A549 (cell line): ENCODE measurements around the gene TEX11. TPM values are rescaled to one million over a fixed set of nuclear protein-coding genes. Genes with fewer than 3 reads are reported as not detected.
A peak's percentile ranks its signal among the peaks of the same experiment; 100 is the strongest.

Experiments used
- ATAC-seq, 2 experiments: fragments of 200-7000 bp in 1 of 2; fragments of >200 bp in 1 of 2; cut with Nextera tagmentation in 1 of 2; cut with Tn5 transposase in 1 of 2; 3 replicates each; pipeline versions ENCODE4 v1.8.0 to v1.9.1; 2018 to 2020; ENCODE audit warnings: mild to moderate bottlenecking in 1 of 2, moderate library complexity in 1 of 2
- CTCF ChIA-PET: fragments of 300-600 bp; sonication (Branson Sonifier 250); formaldehyde crosslinking; extraction: SDS; loops from one replicate; lab custom pipeline; 2021; ENCODE audit warnings: antibody characterized with exemption, inconsistent platforms; lab: Yijun Ruan, JAX
- POLR2A ChIA-PET: fragments of 350-600 bp; formaldehyde crosslinking; extraction: SDS; loops from one replicate; lab custom pipeline; 2021; ENCODE audit warnings: antibody characterized with exemption, inconsistent platforms; lab: Yijun Ruan, JAX
- DNase-seq, 2 experiments: peaks; one replicate each; pipeline versions ENCODE4 v3.0.0 to v3.0.0-alpha.2; 2011 to 2016; ENCODE audit warnings: low read depth in 1 of 2, low spot score in 1 of 2
- FAIRE-seq: peaks from 2 replicates; lab custom pipeline; 2011; peaks lifted over from hg19 to GRCh38; lab: Jason Lieb, UNC
- H3K27ac ChIP-seq, 2 experiments: fragments of >200 bp; sonication (Bioruptor Twin); formaldehyde crosslinking; 3 replicates each; pipeline ENCODE4 v1.5.1; 2016 to 2017
- H3K4me1 ChIP-seq: fragments of >200 bp; sonication (Bioruptor Twin); formaldehyde crosslinking; 3 replicates; pipeline ENCODE4 v1.6.1; 2016
- H3K4me2 ChIP-seq: fragments of >200 bp; sonication (Bioruptor Twin); formaldehyde crosslinking; 3 replicates; pipeline ENCODE4 v1.6.1; 2016
- H3K4me3 ChIP-seq: fragments of >200 bp; sonication (Bioruptor Twin); formaldehyde crosslinking; 3 replicates; pipeline ENCODE4 v1.5.1; 2016
- H3K9me3 ChIP-seq: fragments of >200 bp; sonication (Bioruptor Twin); formaldehyde crosslinking; 3 replicates; pipeline ENCODE4 v1.6.1; 2016
- CBX2 ChIP-seq: fragments of 200-600 bp; sonication (generic); IDR thresholded peaks from 2 replicates; pipeline ENCODE4 v1.6.1; 2016; ENCODE audit warnings: low read depth, mild to moderate bottlenecking, borderline replicate concordance
- CTCF ChIP-seq: fragments of >200 bp; sonication (Bioruptor Twin); formaldehyde crosslinking; IDR thresholded peaks from 3 replicates; pipeline ENCODE4 v1.5.1; 2016
- EHF ChIP-seq: fragments of 250-450 bp; sonication (Bioruptor Pico); IDR thresholded peaks from 2 replicates; pipeline ENCODE4 v1.5.0; 2020; ENCODE audit warnings: mild to moderate bottlenecking
- EP300 ChIP-seq, 2 experiments: fragments of >200 bp; sonication (Bioruptor Twin); formaldehyde crosslinking; IDR thresholded peaks; 2 replicates in 1 of 2; 3 replicates in 1 of 2; pipeline ENCODE4 v1.6.1; 2016 to 2017
- ESRRA ChIP-seq: fragments of 150-350 bp; IDR thresholded peaks from 2 replicates; pipeline ENCODE4 v1.6.1; 2014; ENCODE audit warnings: mild to moderate bottlenecking, low read length, borderline replicate concordance
- FOSB ChIP-seq: fragments of 250-450 bp; sonication (Bioruptor Pico); IDR thresholded peaks from 2 replicates; pipeline ENCODE4 v1.5.0; 2020; ENCODE audit warnings: mild to moderate bottlenecking, moderate library complexity
- GATA3 ChIP-seq: IDR thresholded peaks from 2 replicates; pipeline ENCODE4 v1.6.1; 2012; ENCODE audit warnings: borderline replicate concordance
- HEYL ChIP-seq: fragments of 250-450 bp; sonication (Bioruptor Pico); IDR thresholded peaks from 2 replicates; pipeline ENCODE4 v1.8.0; 2021; ENCODE audit warnings: mild to moderate bottlenecking, moderate library complexity
- JUN ChIP-seq, 2 experiments: fragments of >200 bp; sonication (Bioruptor Twin); formaldehyde crosslinking; IDR thresholded peaks; 2 replicates in 1 of 2; 3 replicates in 1 of 2; pipeline ENCODE4 v1.6.1; 2016 to 2017
- JUNB ChIP-seq: fragments of >200 bp; sonication (Bioruptor Twin); formaldehyde crosslinking; IDR thresholded peaks from 2 replicates; pipeline ENCODE4 v1.6.1; 2016
- NPAS2 ChIP-seq: fragments of 250-450 bp; sonication (Bioruptor Pico); IDR thresholded peaks from 2 replicates; pipeline ENCODE4 v1.8.0; 2022; ENCODE audit warnings: mild to moderate bottlenecking, moderate library complexity, borderline replicate concordance
- NR3C1 ChIP-seq: fragments of >200 bp; sonication (Bioruptor Twin); formaldehyde crosslinking; IDR thresholded peaks from 3 replicates; pipeline ENCODE4 v1.6.1; 2017
- PBX3 ChIP-seq: IDR thresholded peaks from 2 replicates; pipeline ENCODE4 v1.6.1; 2012
- POLR2AphosphoS2 ChIP-seq: conservative IDR thresholded peaks from 2 replicates; pipeline ENCODE4 v1.6.1; 2012; ENCODE audit warnings: low read length, improper control_type of control experiment, inconsistent platforms
- RAD21 ChIP-seq, 2 experiments: fragments of >200 bp in 1 of 2; sonication (Bioruptor Twin) in 1 of 2; formaldehyde crosslinking in 1 of 2; IDR thresholded peaks in 1 of 2; conservative IDR thresholded peaks in 1 of 2; 2 replicates in 1 of 2; 3 replicates in 1 of 2; pipeline ENCODE4 v1.6.1; 2012 to 2018; ENCODE audit warnings: inconsistent platforms in 1 of 2
- RFX5 ChIP-seq: fragments of 450-650 bp; IDR thresholded peaks from 2 replicates; pipeline ENCODE4 v1.7.1; 2014; ENCODE audit warnings: antibody characterized with exemption, mild to moderate bottlenecking, moderate library complexity
- RNF2 ChIP-seq: fragments of 200-600 bp; sonication (generic); IDR thresholded peaks from 2 replicates; pipeline ENCODE4 v1.6.1; 2016; ENCODE audit warnings: low read depth, mild to moderate bottlenecking, antibody characterized with exemption, moderate library complexity, borderline replicate concordance
- SMC3 ChIP-seq: fragments of >200 bp; sonication (Bioruptor Twin); formaldehyde crosslinking; IDR thresholded peaks from 3 replicates; pipeline ENCODE4 v1.6.1; 2018; ENCODE audit warnings: inconsistent platforms
- TFCP2L1 ChIP-seq: fragments of 250-450 bp; sonication (Bioruptor Pico); IDR thresholded peaks from 2 replicates; pipeline ENCODE4 v1.5.0; 2021; ENCODE audit warnings: mild to moderate bottlenecking
- ZC3H11A ChIP-seq: fragments of 450-650 bp; IDR thresholded peaks from 2 replicates; pipeline ENCODE4 v1.6.1; 2014; ENCODE audit warnings: antibody characterized with exemption, mild to moderate bottlenecking
- ZSCAN20 ChIP-seq: fragments of 250-450 bp; sonication (Bioruptor Pico); IDR thresholded peaks from 2 replicates; pipeline ENCODE4 v1.8.0; 2022; ENCODE audit warnings: mild to moderate bottlenecking, moderate library complexity
- WGBS: methylation state at CpG from one replicate; pipeline ENCODE4 v1.1.6; 2017; ENCODE audit errors: missing lambda C conversion rate; 5-methylcytosine and 5-hydroxymethylcytosine counted together
- polyA plus RNA-seq, 4 experiments: library from polyadenylated mRNA; depleted of rRNA in 3 of 4; stranded (reverse); fragments of >200 nt; fragmentation: RNase III in 1 of 4; extraction: RNeasy Plus Mini Kit Qiagen cat#74134 plus additional on column Dnase treatment in 1 of 4; gene quantifications; 2 replicates in 3 of 4; 3 replicates in 1 of 4; pipeline ENCODE4 v1.2.3, GENCODE V29; 2011 to 2017
- TF ChIP-seq, protein P1 (sequence below): fragments of >200 bp; sonication (Bioruptor Twin); formaldehyde crosslinking; IDR thresholded peaks from 2 replicates; pipeline ENCODE4 v1.6.1; 2016
- TF ChIP-seq, protein P2 (sequence below): fragments of >200 bp; sonication (Bioruptor Twin); formaldehyde crosslinking; IDR thresholded peaks from 3 replicates; pipeline ENCODE4 v1.6.1; 2016

Gene TEX11
- polyA plus RNA-seq, 2 of the 4 experiments (the other 2 are of a cell fraction), result not detected

DNA sequence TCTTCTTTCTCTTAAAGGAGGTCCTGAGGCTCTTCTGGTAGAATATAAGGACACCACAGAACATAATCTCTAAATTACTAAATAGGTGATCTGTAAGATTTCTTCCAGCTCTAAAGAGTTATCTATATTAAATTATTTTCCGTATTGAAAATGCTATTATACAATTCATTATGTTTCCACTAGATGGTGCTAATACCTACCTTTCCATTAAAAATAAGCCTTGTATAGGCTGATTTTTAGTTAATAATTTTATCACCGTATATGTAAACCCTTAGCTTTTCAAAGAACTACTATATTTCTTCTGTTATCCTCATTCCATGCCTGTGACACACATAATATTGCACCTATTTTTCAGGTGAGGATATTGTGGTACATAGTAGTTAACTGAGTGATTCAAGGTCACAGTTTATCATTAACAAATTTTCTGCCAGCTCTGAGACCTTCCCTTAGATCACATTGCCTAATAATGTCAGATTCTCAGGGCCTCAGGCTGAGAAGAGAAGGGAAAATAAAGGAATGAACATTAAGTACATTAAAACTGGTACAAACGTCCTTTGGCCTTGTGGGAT, 138.8 kb downstream of the TEX11 start:
- whole genome bisulfite sequencing, result 0% methylated on average over 3 of the region's 3 CpGs
- peak; percentile 97 for FAIRE-seq
- ChIA-PET CTCF (interaction anchor here (0.6 to 1.5 kb wide), 6 partner anchors 9 to 409 kb away, joined by 4 to 6 read pairs (median 4); no protein-coding TSS in a partner anchor), POLR2A (no interaction called here)
- peak; percentile 2 to 7 for DNase-seq
- Histone ChIP-seq H3K9me3 (no peaks in the 10 kb centered on the region), H3K4me1 (no peaks in the 10 kb centered on the region), H3K27ac (no peak overlapping the region), H3K4me3 (no peak overlapping the region), H3K4me2 (no peak overlapping the region)
- TF ChIP-seq, protein P1, sequence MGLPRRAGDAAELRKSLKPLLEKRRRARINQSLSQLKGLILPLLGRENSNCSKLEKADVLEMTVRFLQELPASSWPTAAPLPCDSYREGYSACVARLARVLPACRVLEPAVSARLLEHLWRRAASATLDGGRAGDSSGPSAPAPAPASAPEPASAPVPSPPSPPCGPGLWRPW, result no peak
- TF ChIP-seq RAD21 (conservative IDR thresholded peaks at IDR 0.05 in 1 of 2, IDR thresholded peaks at IDR 0.05 in 1 of 2) (peak; percentile 51 to 58; a peak in 3 of 5 replicates), SMC3 (peak; percentile 57; the same call in 2 of the 3 replicates), CTCF (peak; percentile 47), PBX3 (no peak), JUN (IDR thresholded peaks at IDR 0.05) (no peak), EHF (CRISPR knock-in tag) (no peak), FOSB (CRISPR knock-in tag) (no peak), CBX2 (no peak), ZC3H11A (no peak), EP300 (IDR thresholded peaks at IDR 0.05) (no peak), RNF2 (no peak), GATA3 (no peak), JUNB (no peak)
- TF ChIP-seq, protein P2, sequence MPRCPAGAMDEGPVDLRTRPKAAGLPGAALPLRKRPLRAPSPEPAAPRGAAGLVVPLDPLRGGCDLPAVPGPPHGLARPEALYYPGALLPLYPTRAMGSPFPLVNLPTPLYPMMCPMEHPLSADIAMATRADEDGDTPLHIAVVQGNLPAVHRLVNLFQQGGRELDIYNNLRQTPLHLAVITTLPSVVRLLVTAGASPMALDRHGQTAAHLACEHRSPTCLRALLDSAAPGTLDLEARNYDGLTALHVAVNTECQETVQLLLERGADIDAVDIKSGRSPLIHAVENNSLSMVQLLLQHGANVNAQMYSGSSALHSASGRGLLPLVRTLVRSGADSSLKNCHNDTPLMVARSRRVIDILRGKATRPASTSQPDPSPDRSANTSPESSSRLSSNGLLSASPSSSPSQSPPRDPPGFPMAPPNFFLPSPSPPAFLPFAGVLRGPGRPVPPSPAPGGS, result no peak
- ATAC-seq, result no peak

- no peak overlapping the region for H3K27ac ChIP-seq
- ChIA-PET POLR2A (no interaction called here), CTCF (no interaction called here)
- DNase-seq, result peak in 1 of 2 experiments; percentile 4
- H3K4me3 ChIP-seq, result no peak overlapping the region
- peak; percentile 96 for FAIRE-seq
- 5% methylated on average over 10 of the region's 10 CpGs for WGBS
- TF ChIP-seq SMC3 (peak; percentile 15; the same call in 1 of the 3 replicates), RFX5 (no peak)
- TF ChIP-seq, all 56 proteins: peak for 1
- Histone ChIP-seq H3K4me1 (no peaks in the 10 kb centered on the region), H3K4me2 (no peak overlapping the region), H3K9me3 (no peaks in the 10 kb centered on the region)
- peak; percentile 47 to 72; a peak in 4 of 6 replicates for ATAC-seq
Observed at GRCh38 chrX:70762285-70762684, 146.2 kb downstream of the TEX11 start.

- Histone ChIP-seq H3K4me2 (no peak overlapping the region), H3K4me1 (no peaks in the 10 kb centered on the region), H3K4me3 (no peak overlapping the region), H3K9me3 (no peaks in the 10 kb centered on the region), H3K27ac (no peak overlapping the region)
- 35% methylated on average over 5 of the region's 12 CpGs for WGBS
- DNase-seq, result no peak
- TF ChIP-seq TFCP2L1 (no peak), HEYL (no peak), ZSCAN20 (CRISPR knock-in tag) (no peak), CTCF (no peak), FOSB (CRISPR knock-in tag) (no peak), POLR2AphosphoS2 (no peak), ESRRA (no peak), EP300 (IDR thresholded peaks at IDR 0.05) (no peak), NPAS2 (CRISPR knock-in tag) (no peak), NR3C1 (no peak)
- ATAC-seq, result no peak
- POLR2A ChIA-PET, result no interaction called here
- CTCF ChIA-PET, result no interaction called here
- FAIRE-seq, result no peak
Observed at GRCh38 chrX:70755850-70756249, 152.7 kb downstream of the TEX11 start.
